Activated CD4-positive, alpha-beta T cell treated with anti-CD3 and anti-CD28 coated beads, Interleukin-10, Interleukin-2, amounts not matched to agents 100 ng/mL and 50 ng/mL, durations not matched to agents 16 hours and 8 hours (primary cell): ENCODE measurements around the gene ST8SIA4.
A peak's percentile ranks its signal among the peaks of the same experiment; 100 is the strongest.

Source experiments
- DNase-seq: peaks from one replicate; pipeline ENCODE4 v3.0.0-alpha.2; 2020

The ST8SIA4 gene

DNA sequence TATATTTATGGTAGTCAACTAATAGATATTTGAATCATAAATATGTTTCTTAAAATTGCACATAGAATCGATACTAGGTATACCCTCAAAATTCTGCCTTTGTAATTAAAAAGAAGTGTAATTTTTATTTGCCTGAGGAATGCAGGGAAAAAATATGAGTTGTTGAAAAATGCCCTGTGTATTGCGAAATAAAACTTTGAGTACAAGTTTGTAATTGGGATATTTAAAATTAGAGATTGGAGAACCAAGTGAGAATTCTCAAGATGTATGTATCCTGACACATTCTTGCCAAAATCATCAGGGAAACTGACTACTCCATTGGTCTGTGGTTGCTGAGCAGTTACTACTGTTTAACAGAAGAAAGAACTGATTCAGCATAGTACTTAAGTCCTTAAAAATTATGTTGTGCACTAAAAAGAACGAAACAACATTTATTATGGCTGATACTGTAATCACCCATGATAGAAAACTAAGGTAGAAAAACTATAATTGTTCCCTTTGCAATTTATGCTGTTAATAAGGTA is 36.0 kb downstream of the ST8SIA4 start:
- no peak for DNase-seq

DNA sequence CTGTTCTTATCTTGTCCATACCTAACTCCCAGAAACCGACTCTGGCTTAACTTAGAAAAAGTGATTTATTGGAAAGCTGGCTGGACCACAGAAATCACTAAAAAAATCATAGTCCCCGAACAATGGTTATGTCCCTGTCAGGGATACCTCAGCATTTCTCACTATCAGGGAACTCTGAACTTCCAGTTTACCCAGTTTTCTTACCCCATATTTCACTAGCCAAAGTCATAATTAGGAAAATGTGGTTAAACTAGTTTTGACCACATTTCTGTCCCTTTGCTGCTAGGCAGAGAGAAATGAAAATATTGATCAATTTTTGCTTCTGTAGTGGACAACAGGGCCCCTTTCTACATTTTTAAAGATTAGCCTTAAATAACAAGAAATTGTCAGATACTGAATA is 38.2 kb downstream of the ST8SIA4 start:
- DNase-seq: no peak

DNA sequence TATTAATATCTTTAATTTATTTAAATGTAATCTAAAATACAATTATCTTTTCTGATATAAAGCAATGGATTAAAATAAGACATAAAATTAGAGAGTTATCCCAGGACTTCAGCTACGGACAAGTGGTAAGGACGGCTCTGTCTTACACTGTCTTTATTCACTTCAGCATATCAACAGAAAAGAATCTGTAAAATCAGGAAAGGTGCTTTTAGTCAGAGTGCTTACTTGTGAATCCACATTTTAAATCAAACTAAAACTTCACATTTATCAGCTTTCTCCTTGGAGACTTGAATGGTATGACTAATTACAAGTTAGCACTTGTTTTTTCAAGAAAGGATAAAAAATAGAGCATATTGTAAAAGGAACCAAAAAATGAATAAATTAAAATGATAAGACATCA is 39.3 kb downstream of the ST8SIA4 start:
- peak; percentile 65 for DNase-seq

DNA sequence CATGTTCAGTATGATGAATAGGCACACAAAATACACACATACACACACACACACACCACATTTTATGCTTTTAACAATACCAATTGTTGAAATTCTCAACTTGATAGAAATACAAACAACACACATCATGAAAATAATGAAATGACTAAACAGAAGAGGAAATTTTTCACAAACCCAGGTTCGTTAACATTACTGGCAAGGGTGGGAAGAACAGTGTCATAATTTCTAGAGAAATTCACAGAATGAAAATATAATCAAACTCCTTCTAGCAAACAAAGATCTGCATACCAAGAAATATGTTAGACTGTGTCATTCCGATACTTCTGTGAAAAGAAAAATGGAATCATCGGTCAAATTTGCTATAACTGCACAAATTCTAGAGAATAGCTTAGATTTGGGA is 41.9 kb downstream of the ST8SIA4 start:
- DNase-seq: peak; percentile 84

DNA sequence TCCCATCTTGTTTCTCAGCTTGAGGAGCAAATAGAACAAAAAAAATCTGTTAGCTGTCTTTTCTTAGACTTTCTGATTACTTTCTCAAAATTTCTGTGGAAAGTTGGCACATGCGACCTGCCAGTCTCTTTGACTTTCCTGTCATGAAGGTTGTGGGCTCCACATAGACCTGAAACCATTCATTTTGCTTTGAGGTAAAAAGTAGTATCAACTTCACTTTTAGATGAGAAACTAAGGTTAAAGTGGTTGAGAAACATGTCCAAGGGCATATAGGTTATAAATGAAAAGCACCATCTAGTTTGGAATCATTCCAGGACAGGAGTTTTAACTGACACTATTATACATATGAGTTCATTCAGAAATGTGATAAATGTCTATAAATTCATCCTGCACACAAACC is 42.7 kb downstream of the ST8SIA4 start:
- peak; percentile 63 for DNase-seq

DNA sequence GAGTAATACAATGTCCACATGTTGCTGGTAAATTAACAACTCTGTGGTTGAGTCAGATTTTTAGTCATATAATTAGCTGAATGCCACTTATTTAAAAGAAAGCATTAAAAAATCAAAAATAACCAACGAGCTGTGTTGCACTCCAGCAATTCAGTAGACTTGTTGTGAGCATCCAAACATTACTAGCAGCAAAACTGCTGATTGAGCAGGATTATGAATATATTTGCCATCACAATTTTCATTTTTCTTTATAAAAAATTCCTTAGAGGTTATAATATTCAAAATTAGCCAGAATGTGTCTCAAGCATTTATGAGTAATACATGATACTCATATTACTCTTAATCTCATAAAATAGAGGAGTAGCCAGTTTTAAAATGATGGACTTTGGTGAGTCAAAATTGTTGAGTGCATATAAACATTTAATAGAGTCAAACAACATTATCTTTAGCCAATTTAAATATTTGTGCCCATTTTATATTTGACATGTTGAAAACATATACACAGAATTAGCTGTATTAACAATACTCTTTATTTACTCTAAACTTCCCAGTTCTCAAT is 44.0 kb downstream of the ST8SIA4 start:
- no peak for DNase-seq

DNA sequence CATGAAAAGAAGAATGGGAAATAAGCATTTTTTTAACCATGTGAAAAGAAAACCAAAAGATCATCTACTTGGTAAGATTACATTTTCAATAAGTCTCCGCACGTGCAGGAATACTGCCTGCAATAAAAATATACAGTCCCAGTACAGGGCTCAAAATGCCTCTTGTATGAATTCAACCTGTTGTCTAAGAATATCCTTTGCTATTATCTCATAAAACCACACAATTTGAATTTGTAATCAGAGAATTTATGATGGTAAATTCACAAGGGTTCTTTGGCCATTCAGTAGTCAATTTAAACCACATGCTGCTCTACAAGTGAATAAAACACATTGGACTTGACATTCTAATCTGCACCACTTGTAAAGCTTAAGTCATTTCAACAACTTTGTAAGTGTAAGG is 46.6 kb downstream of the ST8SIA4 start:
- no peak for DNase-seq

DNA sequence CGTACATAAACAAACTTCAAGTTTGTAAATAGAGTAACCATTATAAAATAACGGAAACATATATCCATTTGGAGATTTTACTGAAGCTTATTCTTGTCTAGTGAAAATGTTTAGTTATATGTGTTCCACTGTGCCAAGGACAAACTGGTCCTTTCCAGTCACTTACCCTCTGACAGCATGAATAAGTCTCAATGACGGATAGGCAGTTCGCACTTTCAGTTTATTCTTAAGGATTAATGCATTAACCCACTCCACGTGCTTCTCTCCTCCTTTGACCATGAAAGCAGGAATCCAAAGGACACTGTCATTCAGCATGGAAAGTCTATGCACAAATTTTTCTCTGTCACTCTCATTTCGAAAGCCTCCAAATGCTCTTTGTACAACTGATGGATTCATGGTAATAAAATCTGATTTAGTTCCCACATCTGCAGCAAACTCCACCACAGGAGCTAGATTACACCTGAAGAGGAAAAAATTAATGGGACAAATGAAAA is 47.1 kb downstream of the ST8SIA4 start:
- DNase-seq: no peak

DNA sequence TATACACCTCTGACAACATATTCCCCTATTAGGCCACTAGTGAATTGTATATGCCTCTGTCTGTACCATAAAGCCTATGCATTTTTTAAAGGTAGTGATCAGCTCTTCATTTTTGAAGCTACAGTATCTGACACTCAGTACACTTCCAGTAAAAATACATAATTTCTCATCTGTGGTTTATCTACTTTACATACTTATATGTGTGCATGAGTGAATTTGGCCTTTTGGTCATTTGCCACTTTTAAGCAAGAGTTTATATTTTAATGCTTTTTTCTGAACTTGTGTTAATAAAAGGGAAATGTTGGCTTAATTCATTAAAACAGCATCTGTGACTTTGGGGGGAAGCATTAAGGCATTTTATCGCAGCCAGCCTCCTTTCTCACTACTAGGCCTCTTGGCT is 47.8 kb downstream of the ST8SIA4 start:
- DNase-seq: no peak

DNA sequence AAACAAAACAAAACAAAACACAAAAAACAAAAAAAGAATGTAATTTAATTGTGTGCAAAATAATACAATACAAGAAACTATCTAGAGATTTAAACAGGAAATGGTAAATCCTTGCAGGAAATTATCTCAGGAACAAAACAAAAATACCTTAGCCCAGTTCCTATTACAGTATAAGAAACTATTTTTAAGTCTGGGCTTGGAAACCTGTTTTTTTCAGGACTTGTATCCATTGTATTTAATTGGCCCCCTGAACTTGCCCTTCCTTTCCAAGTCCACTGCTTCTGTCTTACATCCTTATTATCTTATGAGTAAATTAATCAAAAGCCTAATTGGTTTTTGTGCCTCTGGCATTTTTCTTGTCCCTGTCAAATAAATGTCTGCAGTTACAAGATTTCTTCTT is 48.5 kb downstream of the ST8SIA4 start:
- DNase-seq: no peak

DNA sequence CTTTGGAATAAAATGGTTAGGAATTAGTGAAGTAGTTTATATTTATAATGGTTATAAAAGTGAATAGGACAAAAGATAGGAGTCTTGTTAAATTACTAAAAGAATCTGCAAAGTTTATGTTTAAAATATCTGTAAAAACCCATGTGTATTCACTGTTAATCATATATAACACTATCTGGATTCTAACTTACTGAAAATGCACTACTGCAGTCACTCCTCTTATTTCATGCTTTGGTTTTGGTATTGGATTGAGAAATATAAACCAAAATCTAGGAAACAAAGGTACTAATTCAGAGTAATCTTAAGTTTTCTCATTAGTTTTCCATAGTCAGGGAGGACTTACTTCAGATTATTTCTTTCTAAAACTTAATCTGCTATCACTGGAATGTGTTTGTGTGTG is 49.5 kb downstream of the ST8SIA4 start:
- DNase-seq: no peak

DNA sequence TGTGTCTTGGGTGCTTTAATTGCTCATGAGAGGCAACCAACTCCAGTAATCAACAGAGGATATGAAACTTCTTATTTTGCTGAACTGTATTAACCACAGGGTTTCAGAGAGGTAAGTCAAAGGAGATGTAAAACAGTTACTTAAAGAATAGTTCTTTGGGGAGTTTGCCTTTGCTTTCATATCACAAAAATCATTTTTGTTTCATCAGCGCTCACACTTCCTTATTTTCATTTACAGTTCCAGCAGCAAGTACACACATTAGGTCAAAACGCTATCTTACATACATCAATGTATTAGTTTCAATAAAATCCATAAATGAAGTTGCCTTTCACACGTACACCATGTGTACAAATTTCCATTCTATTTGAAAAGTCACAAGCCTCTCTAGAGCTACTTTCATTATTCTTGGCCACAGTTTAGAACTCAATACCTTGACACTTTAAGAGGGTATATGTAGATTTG is 50.1 kb downstream of the ST8SIA4 start:
- DNase-seq: peak; percentile 81

DNA sequence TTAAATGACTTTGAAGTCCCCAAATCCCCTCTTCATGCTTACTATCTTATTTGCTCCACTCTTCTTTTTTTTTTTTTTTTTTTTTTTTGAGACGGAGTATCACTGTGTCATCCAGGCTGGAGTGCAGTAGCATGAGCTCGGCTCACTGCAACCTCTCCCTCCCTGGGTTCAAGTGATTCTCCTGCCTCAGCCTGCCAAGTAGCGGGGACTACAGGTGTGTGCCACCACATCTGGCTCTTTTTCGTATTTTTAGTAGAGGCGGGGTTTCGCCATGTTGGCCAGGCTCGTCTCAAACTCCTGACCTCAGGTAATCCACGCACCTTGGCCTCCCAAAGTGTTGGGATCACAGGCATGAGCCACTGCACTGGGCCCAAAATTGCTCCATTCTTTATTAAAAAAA is 51.0 kb downstream of the ST8SIA4 start:
- DNase-seq: no peak

DNA sequence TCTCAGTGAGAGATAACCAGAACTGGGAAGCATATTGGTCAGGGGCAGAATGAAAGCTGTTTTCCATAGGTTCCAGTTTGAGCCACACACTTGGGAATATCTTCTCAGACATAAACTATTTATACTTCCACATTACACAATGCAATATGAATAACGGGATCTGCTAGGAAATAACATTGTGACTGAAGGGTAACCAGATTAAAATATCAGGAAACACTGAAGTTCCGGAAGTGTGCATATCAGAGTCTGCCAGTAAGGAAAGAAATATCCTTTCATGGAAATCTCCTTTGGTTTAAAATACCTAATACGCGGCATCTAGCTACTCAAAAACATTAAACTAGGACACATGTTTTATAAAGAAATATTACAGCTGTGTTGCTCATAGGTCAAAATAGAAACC is 56.3 kb downstream of the ST8SIA4 start:
- DNase-seq: no peak

DNA sequence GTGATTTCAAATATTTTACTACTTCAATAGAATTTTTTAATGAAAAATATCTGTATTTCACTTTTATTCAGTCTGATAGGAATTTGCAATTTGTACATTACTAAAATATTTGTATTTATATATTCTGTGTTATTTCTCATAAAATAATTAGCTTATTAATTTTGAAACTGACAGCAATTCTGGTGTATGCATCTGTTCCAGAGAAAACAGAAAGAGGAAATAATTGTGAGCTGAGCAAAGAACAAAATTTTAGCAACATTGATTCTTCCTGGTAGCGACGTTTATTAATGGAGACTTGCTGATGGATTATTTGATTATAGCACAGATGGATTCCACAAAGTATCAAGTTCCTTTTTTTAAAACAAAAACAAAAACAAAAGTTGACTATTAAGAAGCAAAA is 61.0 kb downstream of the ST8SIA4 start:
- no peak for DNase-seq

DNA sequence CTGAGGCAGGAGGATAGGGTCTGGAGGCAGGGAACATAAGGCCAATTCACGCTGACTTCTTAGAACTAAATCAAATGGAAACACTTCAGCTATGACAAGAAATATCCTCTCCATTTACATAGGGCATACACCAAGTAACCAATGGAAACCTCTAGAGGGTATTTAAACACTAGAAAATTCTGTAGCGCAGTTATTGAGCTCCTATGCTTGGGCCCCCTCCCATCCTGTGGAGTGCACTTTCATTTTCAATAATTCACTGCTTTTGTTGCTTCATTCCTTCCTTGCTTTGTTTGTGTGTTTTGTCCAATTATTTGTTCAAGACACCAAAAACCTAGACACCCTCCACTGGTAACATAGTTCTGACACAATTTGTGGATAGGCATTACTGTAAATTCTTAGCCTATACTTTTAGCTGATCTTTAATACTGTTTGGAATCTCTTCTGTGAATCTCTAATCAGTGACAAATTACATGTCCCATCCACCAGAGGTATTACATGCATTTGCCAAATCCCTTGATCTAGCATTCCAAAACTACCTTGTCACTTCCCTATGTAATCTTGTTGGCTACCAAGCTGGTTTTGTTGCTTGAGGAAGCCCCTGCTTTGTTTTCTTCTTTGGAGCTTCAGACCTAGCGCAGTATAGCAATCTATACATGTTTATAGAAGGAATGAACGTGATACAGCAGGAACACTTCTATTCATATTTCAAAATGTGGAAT is 61.6 kb downstream of the ST8SIA4 start:
- peak; percentile 65 for DNase-seq

DNA sequence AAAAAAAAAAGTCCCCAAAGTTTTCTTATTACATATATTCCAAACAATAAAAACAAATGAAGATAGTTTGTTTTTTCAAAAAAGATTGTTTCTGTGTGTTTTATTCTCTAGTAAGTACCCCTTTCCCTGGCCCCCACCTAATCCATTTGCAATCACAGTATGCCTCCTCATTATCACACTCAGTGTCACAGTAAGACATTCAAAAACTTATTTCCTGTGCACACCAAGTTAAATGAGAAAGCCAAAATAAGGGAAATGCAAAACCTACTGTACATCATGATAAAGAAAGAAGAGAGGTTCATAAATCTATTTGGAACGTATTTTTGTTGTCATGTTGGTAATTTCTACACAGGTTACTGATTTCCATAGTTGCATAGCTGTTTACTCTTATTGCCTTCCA is 62.3 kb downstream of the ST8SIA4 start:
- peak; percentile 30 for DNase-seq

DNA sequence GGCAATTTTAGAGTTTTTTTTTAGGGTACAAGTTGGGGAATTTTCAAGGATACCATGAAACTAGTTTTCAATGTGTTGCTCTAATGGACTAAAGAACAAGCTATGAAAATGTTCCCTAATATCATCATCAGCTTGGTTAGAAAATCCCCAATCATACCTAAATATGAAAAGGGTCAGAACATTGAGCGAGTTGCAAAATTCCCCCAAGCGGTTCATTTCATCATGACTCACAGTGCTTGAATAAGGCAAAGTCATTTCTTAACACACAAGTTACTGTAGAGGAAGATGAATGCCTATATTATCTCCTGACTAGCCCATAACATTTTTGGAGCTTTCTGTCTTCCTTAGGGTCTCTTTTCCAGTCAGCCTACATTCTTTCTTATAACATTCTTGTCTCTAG is 62.7 kb downstream of the ST8SIA4 start:
- peak; percentile 83 for DNase-seq

DNA sequence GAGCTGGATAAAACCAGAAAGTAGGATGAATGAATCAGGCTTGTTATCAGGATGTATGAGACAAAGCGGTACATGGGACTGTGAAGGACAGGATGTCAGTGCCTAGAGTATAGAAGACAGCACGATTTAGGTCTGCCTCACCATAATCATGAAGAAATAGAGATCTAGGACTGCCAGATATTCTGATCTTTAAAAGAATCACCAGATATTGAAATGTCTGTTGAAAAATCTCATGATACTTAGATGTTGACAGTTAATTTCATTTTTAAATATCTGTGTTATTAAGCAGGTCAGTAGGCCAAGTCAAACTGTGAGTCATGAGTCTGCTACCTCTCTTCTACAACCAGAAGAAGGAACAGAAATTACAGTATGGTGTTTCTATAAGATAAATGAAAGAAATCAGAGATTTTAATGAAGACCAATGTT is 65.0 kb downstream of the ST8SIA4 start:
- DNase-seq: peak; percentile 45

DNA sequence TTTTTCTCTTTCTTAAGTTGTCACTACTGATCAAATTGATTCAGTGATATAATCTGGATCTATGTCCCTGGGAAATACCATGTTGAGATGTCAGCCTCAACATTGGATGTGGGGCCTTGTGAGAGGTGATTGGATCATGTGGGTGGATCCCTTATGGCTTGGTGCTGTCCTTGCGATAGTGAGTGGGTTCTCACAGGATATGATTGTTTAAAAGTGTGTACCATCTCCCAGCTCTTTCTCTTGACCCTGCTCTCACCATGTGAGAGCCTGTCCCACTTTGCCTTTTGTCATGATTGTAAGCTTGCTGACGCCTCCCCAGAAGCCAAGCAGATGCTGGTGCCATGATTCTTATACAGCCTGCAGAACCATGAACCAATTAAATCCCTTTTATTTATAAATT is 68.6 kb downstream of the ST8SIA4 start:
- no peak for DNase-seq

DNA sequence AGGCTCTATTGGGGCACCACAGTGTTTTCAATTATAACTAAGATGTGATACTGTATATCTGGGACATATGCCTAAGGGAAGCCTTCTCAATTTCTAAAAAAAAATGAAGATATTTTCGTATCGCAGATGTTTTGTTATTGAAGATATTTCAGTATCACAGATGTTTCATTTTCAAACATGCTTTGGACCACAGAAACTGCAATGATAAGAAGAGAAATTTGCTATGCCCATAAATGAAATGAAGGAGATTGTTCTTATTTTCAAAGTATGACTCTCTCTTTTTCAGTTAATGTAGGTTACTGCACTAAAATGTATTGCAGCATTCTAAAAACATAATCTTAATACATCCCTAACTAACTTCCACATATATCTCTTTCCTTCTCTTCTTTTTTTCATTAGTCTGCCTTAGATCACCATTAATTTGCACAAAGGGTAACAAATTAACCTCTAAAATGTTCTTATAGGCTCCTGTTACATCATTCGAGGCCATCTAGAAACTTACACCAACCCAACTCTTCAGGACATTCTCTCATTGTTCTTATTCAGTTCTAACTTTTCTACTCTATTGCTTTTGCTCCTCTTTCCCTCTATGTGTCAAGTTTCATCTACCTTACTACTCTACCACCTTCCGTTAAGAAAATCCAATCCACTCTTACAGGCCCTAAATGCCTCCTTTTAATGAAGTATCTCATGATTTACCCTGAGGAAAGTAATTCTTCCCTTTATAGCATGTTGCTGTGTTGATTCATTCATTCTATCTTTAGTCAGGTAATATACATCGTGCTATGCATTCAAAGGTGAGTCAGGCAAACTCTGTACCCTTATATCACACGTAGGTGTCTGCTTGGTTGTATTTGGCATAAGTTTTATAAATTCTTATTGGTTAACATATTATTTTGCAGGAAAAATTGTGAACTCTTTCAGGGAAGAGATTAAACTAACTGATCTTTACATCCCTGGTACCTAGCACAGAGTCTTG is 70.5 kb downstream of the ST8SIA4 start:
- no peak for DNase-seq

DNA sequence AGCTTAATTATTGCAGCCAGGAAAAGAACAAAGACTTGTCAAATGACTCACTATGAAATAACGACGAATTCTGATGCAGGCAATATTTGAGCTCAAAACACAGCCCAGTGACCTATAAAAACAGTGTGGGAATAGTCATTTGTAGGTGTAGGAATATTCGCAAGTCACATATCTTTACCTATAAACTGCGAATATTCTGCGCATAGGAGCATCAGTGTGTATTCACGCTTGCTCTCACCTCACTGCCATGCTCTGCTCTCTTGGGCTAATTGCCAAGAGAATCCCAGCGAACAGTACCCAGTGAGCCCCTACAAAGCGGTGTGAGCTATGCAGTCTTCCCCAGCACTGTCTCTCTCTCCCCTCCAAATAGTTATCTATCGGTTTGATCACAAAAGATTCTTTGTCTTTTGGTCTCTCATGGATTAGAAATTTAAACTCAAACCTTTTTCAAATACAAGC is 74.2 kb downstream of the ST8SIA4 start:
- DNase-seq: no peak
